Heart left ventricle (tissue), 16 donors: Measurements from ENCODE around the gene ROR1. TPM values are rescaled to one million over a fixed set of nuclear protein-coding genes. Genes with fewer than 3 reads are reported as not detected.

ENCODE experiments used
- ATAC-seq, 4 donors: fragments of 200-7000 bp; cut with Tn5 transposase; one replicate each; pipeline ENCODE4 v1.9.1; 2020 to 2022; ENCODE audit warnings: moderate library complexity in 4 of 4, mild to moderate bottlenecking in 3 of 4, moderate number of reproducible peaks in 1 of 4
- DNase-seq, 5 donors: peaks; one replicate each; pipeline ENCODE4 v3.0.0-alpha.2; 2020
- H3K27ac ChIP-seq, 12 donors: fragments of 200-600 bp; sonication (generic) in 4 of 12; one replicate each; pipeline versions ENCODE4 v1.5.0 to v1.8.0; 2016 to 2022; ENCODE audit warnings: mild to moderate bottlenecking in 2 of 12
- H3K27me3 ChIP-seq, 9 donors: fragments of 200-600 bp; sonication (generic) in 2 of 9; one replicate each; pipeline versions ENCODE4 v1.5.1 to v1.8.0; 2016 to 2022; ENCODE audit warnings: mild to moderate bottlenecking in 3 of 9
- H3K36me3 ChIP-seq, 9 donors: fragments of 200-600 bp; sonication (generic) in 2 of 9; one replicate each; pipeline versions ENCODE4 v1.5.0 to v1.8.0; 2018 to 2022; ENCODE audit warnings: mild to moderate bottlenecking in 2 of 9
- H3K4me1 ChIP-seq, 12 donors: fragments of 200-600 bp; sonication (generic) in 4 of 12; one replicate each; pipeline versions ENCODE4 v1.5.0 to v1.8.0; 2016 to 2022; ENCODE audit warnings: mild to moderate bottlenecking in 3 of 12
- H3K4me3 ChIP-seq, 12 donors: fragments of 200-600 bp; sonication (generic) in 4 of 12; one replicate each; pipeline versions ENCODE4 v1.5.0 to v1.8.0; 2017 to 2022; ENCODE audit warnings: mild to moderate bottlenecking in 9 of 12, moderate library complexity in 4 of 12
- H3K9me3 ChIP-seq, 12 donors: fragments of 200-600 bp; sonication (generic) in 4 of 12; one replicate each; pipeline versions ENCODE4 v1.5.0 to v1.8.0; 2016 to 2022; ENCODE audit warnings: mild to moderate bottlenecking in 1 of 12
- CTCF ChIP-seq, 12 donors: fragments of 200-600 bp; sonication (generic) in 4 of 12; IDR thresholded peaks; one replicate each; pipeline versions ENCODE4 v1.5.0 to v1.8.0; 2018 to 2022; ENCODE audit warnings: antibody characterized with exemption in 12 of 12, mild to moderate bottlenecking in 5 of 12
- POLR2A ChIP-seq, 2 donors: fragments of 450-650 bp; IDR thresholded peaks; one replicate each; pipeline ENCODE4 v1.6.1; 2017; ENCODE audit warnings: antibody characterized with exemption in 2 of 2, mild to moderate bottlenecking in 2 of 2, moderate library complexity in 2 of 2
- WGBS, 4 donors: extraction: QIAGEN DNeasy Blood & Tissue Kit in 2 of 4; methylation state at CpG; one replicate each; pipeline versions ENCODE4 v1.1.5 to v1.1.7; 2013 to 2018; 5-methylcytosine and 5-hydroxymethylcytosine counted together
- intact Hi-C, 10 donors: fragments of 100-400 bp; cut with DNase I; formaldehyde crosslinking; loops; one replicate each; pipeline versions ENCODE4 v1.11.1 to v1.14.2; 2022
- polyA plus RNA-seq, 2 donors: library from polyadenylated mRNA; stranded (reverse); fragments of 200-250 nt; gene quantifications; one replicate each; pipeline ENCODE4 v1.2.3, GENCODE V29; 2013
- total RNA-seq, 9 donors: library from RNA; depleted of rRNA in 2 of 9; stranded (reverse); fragments of >200 nt in 2 of 9; fragmentation: NEBNext Ultra II Directional in 3 of 9; extraction: Animal tissue kit (Norgen Biotek cat#: 25700) in 3 of 9; gene quantifications; one replicate each; pipeline versions ENCODE4 v1.1.0 to v1.2.4, GENCODE V29; 2016 to 2023
- donor health status: ischemic (EF 13 %, LVEDD 7.1; RV severe dilation, severe dysfunction).
- donor health status: healthy with polysubstance abuse.
- donor health status: DM: no; HTN: yes; CAD: no.
- donor health status: DM: no; HTN: no; CAD: no.
- donor health status: ischemic (EF 25% LVEDD 6.9; RV normal size, moderate dysfunction).
- donor health status: ischemic (EF 25% LVEDD 5.7; RV mildly dilated, moderate dysfunction).
- donor health status: healthy.
- donor health status: DM: yes; HTN: yes; CAD: no.
- donor health status: ischemic (EF 35%, LVEDD 5.7; RV mildly dilated, moderate dysfunction).
- donor health status: nonischemic (EF 11% LVEDD 7.7; RV severe dilation, severe dysfunction).
- donor health status: DM: yes; HTN: yes; CAD: no.
- donor health status: PGD.
- donor health status: ischemic (EF 29% LVEDD 5.4; RV normal size, mild dysfunction).
- donor health status: nonischemic (EF 23%, LVEDD 6.1; RV moderate dilation, normal function).

The ROR1 gene
- total and polyA plus RNA-seq, 11 donors = 4.1 to 35.3 (median 19.3) TPM

- H3K27ac ChIP-seq = no peak overlapping the region
- ATAC-seq = no peak
- H3K9me3 ChIP-seq = no peaks in the 10 kb centered on the region
- H3K27me3 ChIP-seq = no peaks in the 10 kb centered on the region
- H3K4me1 ChIP-seq = peaks cover 0 to 34% (median 5%) of the 10 kb centered on the region in 12 donors
- TF ChIP-seq POLR2A (IDR thresholded peaks at IDR 0.05) (no peak), CTCF (IDR thresholded peaks at IDR 0.05) (no peak)
- intact Hi-C loops = loop anchor here in 2 of 10 donors (10.0 kb wide), 2 partner anchors 87 to 273 kb away; partner anchors contain the start of gene ROR1 (in 1 of the 2)
- DNase-seq = no peak
- H3K4me3 ChIP-seq = no peak overlapping the region
- H3K36me3 ChIP-seq = no peaks in the 10 kb centered on the region
- 63 to 85% (median 75%) methylated on average over 1 of the region's 1 CpG for WGBS, 4 donors
These were observed 273.8 kb downstream of the ROR1 start for GRCh38 chr1:64047549-64047996.

GRCh38 chr1:64049900-64050540, 276.2 kb downstream of the ROR1 start:
- no peaks in the 10 kb centered on the region for H3K36me3 ChIP-seq
- no peaks in the 10 kb centered on the region for H3K27me3 ChIP-seq
- DNase-seq (no peak), ATAC-seq (peak in 1 of 4 donors; percentile 25)
- 72 to 86% (median 75%) methylated on average over 9 of the region's 9 CpGs for WGBS, 4 donors
- peaks cover 0 to 27% (median 4%) of the 10 kb centered on the region in 12 donors for H3K4me1 ChIP-seq
- intact Hi-C loops = loop anchor here in 4 of 10 donors (5.0 to 10.0 kb wide), 3 partner anchors 47 to 275 kb away; partner anchors contain the start of gene ROR1 (in 1 of the 4)
- H3K4me3 ChIP-seq = no peak overlapping the region
- no peak for TF ChIP-seq POLR2A (IDR thresholded peaks at IDR 0.05)
- TF ChIP-seq CTCF (IDR thresholded peaks at IDR 0.05) = no peak
- no peaks in the 10 kb centered on the region for H3K9me3 ChIP-seq
- H3K27ac ChIP-seq = no peak overlapping the region

GRCh38 chr1:64050601-64051000, 276.8 kb downstream of the ROR1 start:
- peak overlapping the region in 1 of 12 donors; percentile 70 for H3K27ac ChIP-seq
- 51 to 56% (median 53%) methylated on average over 2 of the region's 2 CpGs for WGBS, 4 donors
- intact Hi-C loops = loop anchor here in 2 of 10 donors (5.0 to 10.0 kb wide), 2 partner anchors 47 to 84 kb away; no protein-coding TSS in a partner anchor
- H3K9me3 ChIP-seq = no peaks in the 10 kb centered on the region
- H3K27me3 ChIP-seq = no peaks in the 10 kb centered on the region
- no peaks in the 10 kb centered on the region for H3K36me3 ChIP-seq
- TF ChIP-seq CTCF (IDR thresholded peaks at IDR 0.05) = no peak
- TF ChIP-seq POLR2A (IDR thresholded peaks at IDR 0.05) = no peak
- H3K4me3 ChIP-seq = no peak overlapping the region
- H3K4me1 ChIP-seq = peaks cover 0 to 32% (median 5%) of the 10 kb centered on the region in 12 donors
- ATAC-seq = no peak
- DNase-seq = no peak

- TF ChIP-seq CTCF (IDR thresholded peaks at IDR 0.05) (no peak), POLR2A (IDR thresholded peaks at IDR 0.05) (no peak)
- DNase-seq (no peak), ATAC-seq (peak in 3 of 4 donors; percentile 59 to 71 (median 68))
- Histone ChIP-seq H3K27ac (peak overlapping the region in 8 of 12 donors; percentile 1 to 70 (median 30)), H3K36me3 (no peaks in the 10 kb centered on the region), H3K4me3 (no peak overlapping the region), H3K27me3 (no peaks in the 10 kb centered on the region), H3K4me1 (peaks cover 0 to 33% (median 5%) of the 10 kb centered on the region in 12 donors), H3K9me3 (no peaks in the 10 kb centered on the region)
- intact Hi-C loops = loop anchor here in 3 of 10 donors (1.0 to 10.0 kb wide), 3 partner anchors 8 to 83 kb away; no protein-coding TSS in a partner anchor
These were observed 278.0 kb downstream of the ROR1 start for GRCh38 chr1:64051796-64052195.
